Glomerular visceral epithelial cell (primary cell): ENCODE data around the gene IQSEC3.
"Not testable (repeated sequence)": the region's sequence is repeated elsewhere in the genome, so short reads cannot be mapped to it uniquely, and the experiment has no call there.

ENCODE experiments used
- DNase-seq: peaks from one replicate; pipeline ENCODE4 v3.0.0-alpha.2; 2016; ENCODE audit errors: extremely low spot score

IQSEC3 gene

GRCh38 chr12:52902-53734 lies 13.4 kb upstream of the IQSEC3 start:
- not testable (repeated sequence) for DNase-seq

- DNase-seq = no peak
These were observed 12.5 kb upstream of the IQSEC3 start for GRCh38 chr12:53735-54730.

GRCh38 chr12:54750-55535 lies 11.6 kb upstream of the IQSEC3 start:
- no peak for DNase-seq

GRCh38 chr12:56683-57346 lies 9.8 kb upstream of the IQSEC3 start:
- DNase-seq = no peak

- no peak for DNase-seq
These were observed 9.0 kb upstream of the IQSEC3 start for GRCh38 chr12:57539-57938.

- no peak for DNase-seq
These were observed 7.7 kb upstream of the IQSEC3 start for GRCh38 chr12:58832-59231.

GRCh38 chr12:61845-62244 lies 4.7 kb upstream of the IQSEC3 start:
- not testable (repeated sequence) for DNase-seq

GRCh38 chr12:65491-66063 lies 990 bp upstream of the IQSEC3 start:
- not testable (repeated sequence) for DNase-seq

- not testable (repeated sequence) for DNase-seq
These were observed 376 bp downstream of the IQSEC3 start for GRCh38 chr12:66782-67504.

GRCh38 chr12:69677-70076 lies 3.1 kb downstream of the IQSEC3 start:
- not testable (repeated sequence) for DNase-seq

- DNase-seq = not testable (repeated sequence)
These were observed 4.0 kb downstream of the IQSEC3 start for GRCh38 chr12:70541-70940.

- not testable (repeated sequence) for DNase-seq
These were observed 5.5 kb downstream of the IQSEC3 start for GRCh38 chr12:72018-72417.

- DNase-seq = not testable (repeated sequence)
These were observed 8.0 kb downstream of the IQSEC3 start for GRCh38 chr12:74420-75190.

- not testable (repeated sequence) for DNase-seq
These were observed 9.0 kb downstream of the IQSEC3 start for GRCh38 chr12:75541-75940.

- not testable (repeated sequence) for DNase-seq
These were observed 9.5 kb downstream of the IQSEC3 start for GRCh38 chr12:76102-76501.

- DNase-seq = not testable (repeated sequence)
These were observed 10.0 kb downstream of the IQSEC3 start for GRCh38 chr12:76551-76950.

- not testable (repeated sequence) for DNase-seq
These were observed 10.6 kb downstream of the IQSEC3 start for GRCh38 chr12:77101-77719.

- DNase-seq = not testable (repeated sequence)
These were observed 11.3 kb downstream of the IQSEC3 start for GRCh38 chr12:77769-78383.
